Immature natural killer cell (primary cell): ENCODE measurements around the gene YAE1. TPM values are rescaled to one million over a fixed set of nuclear protein-coding genes. Genes with fewer than 3 reads are reported as not detected.

ENCODE experiments used
- DNase-seq, 3 donors: peaks; one replicate each; pipeline ENCODE4 v3.0.0; 2022; ENCODE audit warnings: mixed read lengths in 1 of 3
- H3K27ac Mint-ChIP-seq, 6 donors: one replicate each; pipeline ENCODE4 v1.8.0; 2020; ENCODE audit warnings: mixed read lengths in 6 of 6, mild to moderate bottlenecking in 5 of 6, inconsistent platforms in 4 of 6, moderate library complexity in 3 of 6
- H3K27me3 Mint-ChIP-seq, 3 donors: one replicate each; pipeline ENCODE4 v1.8.0; 2020 to 2021; ENCODE audit warnings: low read depth in 3 of 3, mild to moderate bottlenecking in 3 of 3, mixed read lengths in 3 of 3, moderate library complexity in 3 of 3, inconsistent platforms in 1 of 3
- H3K36me3 Mint-ChIP-seq, 3 donors: one replicate each; pipeline ENCODE4 v1.8.0; 2020; ENCODE audit warnings: mixed read lengths in 3 of 3, inconsistent platforms in 2 of 3, mild to moderate bottlenecking in 2 of 3
- H3K4me1 Mint-ChIP-seq, 2 donors: one replicate each; pipeline ENCODE4 v1.8.0; 2020; ENCODE audit warnings: inconsistent platforms in 2 of 2, mild to moderate bottlenecking in 2 of 2, mixed read lengths in 2 of 2, moderate library complexity in 1 of 2
- H3K4me3 Mint-ChIP-seq, 5 donors: one replicate each; pipeline ENCODE4 v1.8.0; 2020; ENCODE audit warnings: mild to moderate bottlenecking in 5 of 5, mixed read lengths in 5 of 5, inconsistent platforms in 3 of 5, moderate library complexity in 3 of 5
- H3K9me3 Mint-ChIP-seq, 6 donors: one replicate each; pipeline ENCODE4 v1.8.0; 2020; ENCODE audit warnings: mild to moderate bottlenecking in 6 of 6, mixed read lengths in 6 of 6, inconsistent platforms in 4 of 6, moderate library complexity in 3 of 6
- polyA plus RNA-seq, 3 donors: library from polyadenylated mRNA; unstranded; fragments of 300-500 nt; fragmentation: Illumina TruSeq; gene quantifications; one replicate each; pipeline ENCODE4 v1.2.3, GENCODE V29; 2021

The YAE1 gene
- polyA plus RNA-seq, 3 donors from 2014 or later: 6.3 to 9.2 (median 9.1) TPM

DNA sequence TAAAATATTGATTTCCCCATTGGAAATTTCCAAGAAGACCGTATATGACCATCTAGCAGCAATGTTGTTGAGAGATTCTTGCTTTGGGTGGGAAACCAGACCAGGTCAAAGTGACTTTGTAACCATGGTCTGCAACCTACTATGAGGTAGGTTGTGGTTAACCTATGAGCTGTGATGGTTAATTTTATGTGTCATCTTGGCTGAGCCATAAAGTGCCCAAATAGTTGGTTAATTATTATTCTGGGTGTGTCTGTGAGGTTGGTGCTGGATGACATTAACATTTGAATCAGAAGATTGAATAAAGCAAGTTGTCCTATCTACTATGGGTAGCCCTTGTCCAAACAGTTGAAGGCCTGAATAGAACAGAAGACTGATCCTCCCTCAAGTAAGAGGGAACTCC, 38.9 kb downstream of the YAE1 start:
- H3K4me3 Mint-ChIP-seq: no peak overlapping the region
- H3K4me1 Mint-ChIP-seq: peaks cover 2 to 7% of the 10 kb centered on the region in 2 donors
- peaks cover 0 to 1% (median 0%) of the 10 kb centered on the region in 6 donors for H3K9me3 Mint-ChIP-seq
- no peak overlapping the region for H3K27ac Mint-ChIP-seq
- H3K36me3 Mint-ChIP-seq: no peaks in the 10 kb centered on the region
- DNase-seq: no peak
- H3K27me3 Mint-ChIP-seq: peaks cover 2 to 20% (median 14%) of the 10 kb centered on the region in 3 donors

GRCh38 chr7:39606352-39606751, 40.1 kb downstream of the YAE1 start:
- H3K4me3 Mint-ChIP-seq: no peak overlapping the region
- peaks cover 2 to 22% (median 17%) of the 10 kb centered on the region in 3 donors for H3K27me3 Mint-ChIP-seq
- peaks cover 0 to 1% (median 0%) of the 10 kb centered on the region in 6 donors for H3K9me3 Mint-ChIP-seq
- DNase-seq: no peak
- peaks cover 2 to 7% of the 10 kb centered on the region in 2 donors for H3K4me1 Mint-ChIP-seq
- no peaks in the 10 kb centered on the region for H3K36me3 Mint-ChIP-seq
- no peak overlapping the region for H3K27ac Mint-ChIP-seq

DNA sequence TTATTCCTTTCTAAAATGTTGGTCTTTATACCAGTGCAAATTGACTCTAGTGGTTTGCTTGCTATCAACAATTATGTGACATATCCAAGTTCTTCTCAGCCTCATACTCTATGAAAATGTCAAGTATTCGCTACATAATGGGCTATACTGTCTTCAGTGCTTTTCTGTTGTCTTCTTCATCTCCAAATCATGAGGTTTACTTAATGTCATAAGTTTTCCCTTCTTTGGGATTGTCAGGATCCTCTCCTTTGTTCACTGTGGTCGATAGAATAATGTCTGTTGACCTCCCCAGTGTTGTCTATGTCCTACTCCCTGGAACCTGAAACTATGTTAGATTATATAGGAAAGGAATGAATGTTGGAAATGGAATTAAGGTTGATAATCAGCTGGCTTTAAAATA, 40.7 kb downstream of the YAE1 start:
- peaks cover 0 to 1% (median 0%) of the 10 kb centered on the region in 6 donors for H3K9me3 Mint-ChIP-seq
- H3K4me1 Mint-ChIP-seq: peaks cover 2 to 7% of the 10 kb centered on the region in 2 donors
- no peak overlapping the region for H3K4me3 Mint-ChIP-seq
- no peak for DNase-seq
- no peaks in the 10 kb centered on the region for H3K36me3 Mint-ChIP-seq
- H3K27me3 Mint-ChIP-seq: peaks cover 2 to 19% (median 18%) of the 10 kb centered on the region in 3 donors
- no peak overlapping the region for H3K27ac Mint-ChIP-seq

GRCh38 chr7:39607865-39608264, 41.7 kb downstream of the YAE1 start:
- Mint-ChIP-seq H3K36me3 (no peaks in the 10 kb centered on the region), H3K4me3 (no peak overlapping the region), H3K4me1 (peaks cover 2 to 7% of the 10 kb centered on the region in 2 donors), H3K9me3 (peaks cover 0 to 3% (median 0%) of the 10 kb centered on the region in 6 donors), H3K27ac (no peak overlapping the region), H3K27me3 (peaks cover 2 to 21% (median 19%) of the 10 kb centered on the region in 3 donors)
- DNase-seq: no peak

DNA sequence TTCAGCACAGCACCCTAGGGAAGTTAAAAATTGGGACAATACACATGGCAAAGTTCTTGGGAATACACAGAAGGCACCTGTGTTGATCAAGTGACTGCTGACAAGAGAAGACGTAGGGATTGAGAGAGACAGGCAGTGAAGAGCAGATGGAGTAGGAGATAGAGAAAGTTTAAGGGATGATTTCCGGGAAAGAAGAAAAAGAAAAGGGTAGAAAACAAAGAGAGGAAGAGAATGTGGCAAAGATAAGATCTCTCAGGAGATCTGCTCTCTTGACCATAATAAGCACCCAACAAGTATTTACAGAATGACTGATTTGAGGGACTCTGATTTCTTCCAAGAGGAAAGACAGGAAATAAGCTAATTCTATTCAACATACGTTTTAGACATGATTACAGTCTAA, 42.1 kb downstream of the YAE1 start:
- DNase-seq: no peak
- no peak overlapping the region for H3K27ac Mint-ChIP-seq
- no peak overlapping the region for H3K4me3 Mint-ChIP-seq
- H3K27me3 Mint-ChIP-seq: peaks cover 2 to 21% (median 19%) of the 10 kb centered on the region in 3 donors
- peaks cover 0 to 3% (median 0%) of the 10 kb centered on the region in 6 donors for H3K9me3 Mint-ChIP-seq
- H3K4me1 Mint-ChIP-seq: peaks cover 2 to 7% of the 10 kb centered on the region in 2 donors
- H3K36me3 Mint-ChIP-seq: no peaks in the 10 kb centered on the region

GRCh38 chr7:39609113-39609934, 43.1 kb downstream of the YAE1 start:
- Mint-ChIP-seq H3K27ac (no peak overlapping the region), H3K36me3 (no peaks in the 10 kb centered on the region), H3K4me3 (peak overlapping the region in 2 of 5 donors; percentile 17 to 33), H3K9me3 (peaks cover 0 to 3% (median 0%) of the 10 kb centered on the region in 6 donors), H3K27me3 (peaks cover 2 to 21% (median 12%) of the 10 kb centered on the region in 3 donors), H3K4me1 (peaks cover 2 to 7% of the 10 kb centered on the region in 2 donors)
- DNase-seq: no peak

GRCh38 chr7:39609935-39610263, 43.7 kb downstream of the YAE1 start:
- H3K4me3 Mint-ChIP-seq: peak overlapping the region in 1 of 5 donors; percentile 4
- H3K4me1 Mint-ChIP-seq: peaks cover 2 to 7% of the 10 kb centered on the region in 2 donors
- H3K9me3 Mint-ChIP-seq: peaks cover 0 to 3% (median 0%) of the 10 kb centered on the region in 6 donors
- no peak for DNase-seq
- H3K27ac Mint-ChIP-seq: no peak overlapping the region
- peaks cover 2 to 21% (median 9%) of the 10 kb centered on the region in 3 donors for H3K27me3 Mint-ChIP-seq
- no peaks in the 10 kb centered on the region for H3K36me3 Mint-ChIP-seq

DNA sequence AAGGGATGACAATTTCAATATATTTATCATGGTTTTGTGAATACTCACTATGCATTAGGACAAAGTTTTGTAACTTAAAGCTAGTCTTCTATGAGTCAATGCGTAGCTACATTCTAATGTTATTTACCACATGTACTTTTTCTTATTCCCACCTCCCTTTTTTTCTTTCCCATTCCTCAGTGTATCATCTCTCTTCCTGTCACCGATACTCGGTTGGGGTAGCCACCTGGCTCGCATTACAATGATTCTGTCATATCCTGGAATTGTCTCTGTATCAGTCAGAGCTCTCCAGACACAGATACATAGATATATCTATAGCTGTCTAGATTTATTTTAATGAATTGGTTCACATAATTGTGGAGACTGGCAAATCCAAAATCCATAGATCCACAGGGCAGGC, 47.4 kb downstream of the YAE1 start:
- Mint-ChIP-seq H3K36me3 (no peaks in the 10 kb centered on the region), H3K27me3 (peaks cover 0 to 18% (median 5%) of the 10 kb centered on the region in 3 donors), H3K4me1 (peaks cover 2 to 7% of the 10 kb centered on the region in 2 donors), H3K4me3 (no peak overlapping the region), H3K27ac (no peak overlapping the region), H3K9me3 (peaks cover 0 to 3% (median 0%) of the 10 kb centered on the region in 6 donors)
- DNase-seq: no peak

- DNase-seq: no peak
- H3K4me3 Mint-ChIP-seq: no peak overlapping the region
- H3K27me3 Mint-ChIP-seq: peaks cover 0 to 14% (median 5%) of the 10 kb centered on the region in 3 donors
- peaks cover 0 to 3% (median 0%) of the 10 kb centered on the region in 6 donors for H3K9me3 Mint-ChIP-seq
- no peak overlapping the region for H3K27ac Mint-ChIP-seq
- H3K4me1 Mint-ChIP-seq: peaks cover under 1 to 2% of the 10 kb centered on the region in 2 donors
- no peaks in the 10 kb centered on the region for H3K36me3 Mint-ChIP-seq
These were observed 48.1 kb downstream of the YAE1 start for GRCh38 chr7:39614299-39614698.

- H3K4me1 Mint-ChIP-seq: no peaks in the 10 kb centered on the region
- no peaks in the 10 kb centered on the region for H3K36me3 Mint-ChIP-seq
- DNase-seq: no peak
- no peak overlapping the region for H3K4me3 Mint-ChIP-seq
- no peak overlapping the region for H3K27ac Mint-ChIP-seq
- peaks cover 0 to 8% (median 4%) of the 10 kb centered on the region in 3 donors for H3K27me3 Mint-ChIP-seq
- peaks cover 0 to 1% (median 0%) of the 10 kb centered on the region in 6 donors for H3K9me3 Mint-ChIP-seq
These were observed 49.3 kb downstream of the YAE1 start for GRCh38 chr7:39615350-39615975.

- DNase-seq: no peak
- Mint-ChIP-seq H3K27ac (no peak overlapping the region), H3K9me3 (peaks cover 0 to 1% (median 0%) of the 10 kb centered on the region in 6 donors), H3K4me1 (no peaks in the 10 kb centered on the region), H3K27me3 (peaks cover 0 to 6% (median under 1%) of the 10 kb centered on the region in 3 donors), H3K36me3 (no peaks in the 10 kb centered on the region), H3K4me3 (no peak overlapping the region)
These were observed 49.9 kb downstream of the YAE1 start for GRCh38 chr7:39616138-39616537.

- peaks cover 0 to 1% (median 0%) of the 10 kb centered on the region in 6 donors for H3K9me3 Mint-ChIP-seq
- H3K4me3 Mint-ChIP-seq: no peak overlapping the region
- H3K27ac Mint-ChIP-seq: no peak overlapping the region
- H3K4me1 Mint-ChIP-seq: peaks cover 2 to 3% of the 10 kb centered on the region in 2 donors
- peaks cover 0 to 4% (median 0%) of the 10 kb centered on the region in 3 donors for H3K27me3 Mint-ChIP-seq
- DNase-seq: no peak
- H3K36me3 Mint-ChIP-seq: no peaks in the 10 kb centered on the region
These were observed 50.8 kb downstream of the YAE1 start for GRCh38 chr7:39617005-39617404.

- Mint-ChIP-seq H3K4me1 (peaks cover 10 to 11% of the 10 kb centered on the region in 2 donors), H3K9me3 (no peaks in the 10 kb centered on the region), H3K4me3 (no peak overlapping the region), H3K36me3 (no peaks in the 10 kb centered on the region), H3K27ac (no peak overlapping the region), H3K27me3 (peaks cover 0 to 8% (median 4%) of the 10 kb centered on the region in 3 donors)
- no peak for DNase-seq
These were observed 52.7 kb downstream of the YAE1 start for GRCh38 chr7:39618868-39619267.

DNA sequence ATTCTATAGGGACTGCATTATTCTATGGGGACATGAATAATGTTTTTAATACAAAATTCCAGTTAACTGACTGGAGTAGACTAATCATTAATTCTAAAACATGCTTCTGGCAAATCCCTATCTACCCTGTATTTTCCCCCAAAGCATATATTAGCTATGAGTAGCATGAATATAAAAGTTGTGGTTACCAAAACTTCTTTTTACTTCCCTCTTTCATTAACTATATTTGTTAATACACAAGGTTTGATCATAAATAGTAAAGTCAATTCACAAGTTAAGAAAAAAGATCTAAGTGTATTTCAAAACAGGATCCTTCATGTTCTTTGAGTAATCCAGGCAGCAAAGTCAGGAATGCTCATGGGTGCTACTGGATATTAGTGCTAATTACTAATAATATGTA, 54.3 kb downstream of the YAE1 start:
- Mint-ChIP-seq H3K9me3 (no peaks in the 10 kb centered on the region), H3K4me3 (no peak overlapping the region), H3K27ac (no peak overlapping the region), H3K36me3 (no peaks in the 10 kb centered on the region), H3K4me1 (peaks cover 22 to 27% of the 10 kb centered on the region in 2 donors), H3K27me3 (peaks cover 1 to 8% (median 4%) of the 10 kb centered on the region in 3 donors)
- no peak for DNase-seq
